HG02642 (cell line): ENCODE measurements around the gene HSD17B14.
"Not testable (repeated sequence)": the region's sequence is repeated elsewhere in the genome, so short reads cannot be mapped to it uniquely, and the experiment has no call there.

Experiments used
- ATAC-seq: cut with Tn5 transposase; IDR thresholded peaks from one replicate; pipeline ENCODE4 v1.9.1; 2021; ENCODE audit warnings: mild to moderate bottlenecking; ENCODE audit not compliant: unreplicated experiment, poor library complexity

Gene HSD17B14

DNA sequence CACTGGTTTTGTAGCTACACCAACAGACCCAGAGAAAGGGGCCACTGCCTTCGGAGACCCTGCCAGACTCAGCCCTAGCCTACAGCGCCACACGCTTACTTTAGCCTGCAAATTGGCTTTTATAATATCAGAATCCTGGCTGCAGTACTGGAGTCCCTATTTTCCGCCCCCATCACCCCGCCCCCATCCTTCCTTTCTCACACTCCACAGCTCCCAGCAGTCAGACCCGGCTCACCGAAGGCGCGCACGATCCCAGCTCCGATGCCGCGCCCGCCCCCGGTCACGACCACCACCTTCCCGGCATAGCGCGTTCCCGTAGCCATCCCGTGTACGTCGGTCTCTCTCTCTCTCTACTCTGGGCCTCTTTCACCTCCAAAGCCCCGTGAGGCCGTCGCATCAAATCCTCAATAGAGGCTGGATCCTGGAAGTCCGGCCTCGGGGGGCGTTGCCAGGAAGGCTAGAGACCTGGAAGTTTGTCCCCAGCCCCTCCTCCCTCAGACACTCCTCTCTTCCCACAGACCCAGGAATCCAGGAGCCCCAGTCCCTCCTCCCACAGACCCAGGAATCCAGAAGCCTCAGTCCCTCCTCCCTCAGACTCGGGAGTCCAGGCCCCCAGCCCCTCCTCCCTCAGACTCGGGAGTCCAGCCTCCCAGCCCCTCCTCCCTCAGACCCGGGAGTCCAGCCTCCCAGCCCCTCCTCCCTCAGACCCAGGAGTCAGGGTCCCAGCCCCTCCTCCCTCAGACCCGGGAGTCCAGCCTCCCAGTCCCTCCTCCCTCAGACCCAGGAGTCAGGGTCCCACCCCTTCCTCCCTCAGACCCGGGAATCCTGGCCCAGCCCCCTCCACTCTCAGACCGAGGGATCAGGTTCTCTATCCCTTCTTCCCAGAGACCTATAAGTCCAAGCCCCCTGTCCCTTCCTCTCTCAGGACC lies at the start of gene HSD17B14:
Gene HSD17B14 (minus strand): TSS at position 403 of the 929 bp plus-strand sequence. CDS start 80 bp downstream, at position 323.
- peak; percentile 2 for ATAC-seq

DNA sequence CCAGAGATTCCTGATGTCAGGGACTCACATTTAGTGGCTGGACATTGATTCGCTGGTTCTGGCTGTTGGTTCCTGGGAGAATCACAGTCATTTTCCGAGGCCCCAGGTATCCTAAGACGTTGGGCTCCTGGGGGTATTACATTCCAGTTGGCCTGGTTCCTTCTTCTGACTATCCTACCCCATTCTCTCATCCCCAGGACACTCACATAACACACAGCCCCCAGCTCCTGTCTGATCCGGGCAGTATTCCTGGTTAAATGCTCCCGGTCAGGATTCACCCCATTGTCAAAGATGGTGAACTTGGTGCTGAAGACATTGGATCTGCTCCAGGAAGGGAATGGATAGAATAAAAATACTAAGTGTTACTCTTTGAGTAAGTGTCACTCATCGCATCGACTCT lies 47.4 kb upstream of the HSD17B14 start:
- no peak for ATAC-seq

- ATAC-seq: no peak
Observed at GRCh38 chr19:48881741-48882657, 45.7 kb upstream of the HSD17B14 start.

- not testable (repeated sequence) for ATAC-seq
Observed at GRCh38 chr19:48879696-48880095, 43.4 kb upstream of the HSD17B14 start.

DNA sequence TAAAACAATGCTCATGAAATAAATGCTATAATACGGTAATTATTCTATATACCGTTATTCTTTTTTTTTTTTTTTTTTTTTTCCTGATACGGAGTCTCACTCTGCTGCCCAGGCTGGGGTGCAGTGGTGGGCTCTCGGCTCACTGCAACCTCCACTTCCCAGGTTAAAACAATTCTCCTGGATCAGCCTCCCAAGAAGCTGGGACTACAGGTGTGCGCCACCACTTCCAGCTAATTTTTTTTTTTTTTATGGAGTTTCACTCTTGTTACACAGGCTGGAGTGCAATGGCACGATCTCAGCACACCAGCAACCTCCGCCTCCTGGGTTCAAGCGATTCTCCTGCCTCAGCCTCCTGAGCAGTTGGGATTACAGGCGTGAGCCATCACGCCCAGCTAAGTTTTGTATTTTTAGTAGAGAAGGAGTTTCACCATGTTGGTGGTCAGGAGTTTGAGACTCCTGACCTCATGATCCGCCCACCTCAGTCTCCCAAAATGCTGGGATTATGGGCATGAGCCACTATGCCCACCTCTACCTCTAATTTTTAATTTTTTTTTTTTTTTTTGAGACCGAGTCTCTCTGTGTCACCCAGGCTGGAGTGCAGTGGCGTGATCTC lies 42.8 kb upstream of the HSD17B14 start:
- ATAC-seq: no peak

GRCh38 chr19:48878196-48879024 lies 42.1 kb upstream of the HSD17B14 start:
- ATAC-seq: no peak

- no peak for ATAC-seq
Observed at GRCh38 chr19:48877855-48878195, 41.5 kb upstream of the HSD17B14 start.

- ATAC-seq: not testable (repeated sequence)
Observed at GRCh38 chr19:48876043-48876981, 40.0 kb upstream of the HSD17B14 start.

- ATAC-seq: no peak
Observed at GRCh38 chr19:48874303-48875135, 38.2 kb upstream of the HSD17B14 start.

GRCh38 chr19:48873476-48874302 lies 37.4 kb upstream of the HSD17B14 start:
- ATAC-seq: no peak

GRCh38 chr19:48872884-48873475 lies 36.7 kb upstream of the HSD17B14 start:
- ATAC-seq: peak; percentile 8

DNA sequence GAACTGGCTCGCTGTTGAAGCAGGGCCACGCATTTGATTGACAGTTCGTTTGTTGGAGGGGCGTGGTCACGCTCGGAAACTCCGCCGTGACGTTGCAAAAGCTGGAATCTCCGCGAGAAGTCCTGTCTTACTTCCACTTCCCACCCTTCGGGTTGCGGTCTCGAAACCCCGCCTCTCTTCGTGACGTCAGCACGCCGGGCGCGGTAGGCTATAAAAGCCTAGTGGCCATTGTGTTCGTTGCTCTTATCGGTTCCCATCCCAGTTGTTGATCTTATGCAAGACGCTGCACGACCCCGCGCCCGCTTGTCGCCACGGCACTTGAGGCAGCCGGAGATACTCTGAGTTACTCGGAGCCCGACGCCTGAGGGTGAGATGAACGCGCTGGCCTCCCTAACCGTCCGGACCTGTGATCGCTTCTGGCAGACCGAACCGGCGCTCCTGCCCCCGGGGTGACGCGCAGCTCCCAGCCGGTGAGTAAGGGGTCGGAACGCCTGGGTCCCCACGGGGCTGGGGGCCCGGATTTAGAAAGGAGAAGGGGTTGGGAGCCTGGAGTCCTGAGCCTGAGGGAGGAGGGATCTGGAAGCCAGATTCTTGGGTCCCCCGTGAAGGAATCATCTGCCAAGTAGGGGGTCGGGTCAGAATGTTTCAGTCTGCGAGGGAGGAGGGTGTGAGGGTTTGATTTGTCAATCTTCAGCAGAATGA lies 36.0 kb upstream of the HSD17B14 start, which contains the start of gene PPP1R15A:
Gene PPP1R15A (plus strand): TSS at position 240 of the 702 bp plus-strand sequence. CDS start 813 bp downstream, outside the sequence.
- peak; percentile 55 for ATAC-seq

GRCh38 chr19:48871471-48872181 lies 35.3 kb upstream of the HSD17B14 start:
- ATAC-seq: not testable (repeated sequence)

DNA sequence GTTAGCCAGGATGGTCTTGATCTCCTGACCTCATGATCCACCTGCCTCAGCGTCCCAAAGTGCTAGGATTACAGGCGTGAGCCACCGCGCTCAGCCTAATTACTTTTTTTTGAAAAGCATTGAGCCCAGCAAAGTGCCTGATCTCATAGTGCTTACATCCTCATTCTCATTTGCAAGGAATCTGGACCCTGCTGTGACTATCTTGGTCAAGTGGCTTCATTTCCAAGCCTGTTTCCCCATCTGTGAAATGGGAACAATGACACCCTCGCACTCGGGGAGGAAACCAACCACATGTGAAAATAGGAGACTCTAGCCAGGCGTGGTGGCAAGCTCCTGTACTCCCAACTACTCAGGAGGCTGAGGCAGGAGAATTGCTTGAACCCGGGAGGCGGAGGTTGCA lies 33.8 kb upstream of the HSD17B14 start:
- no peak for ATAC-seq
